ENCODE results near the gene NSUN5. TPM values are rescaled to one million over a fixed set of nuclear protein-coding genes. Genes with fewer than 3 reads are reported as not detected.

Gene NSUN5
- total RNA-seq, 4 donors from 2014 or later: 18.2 to 36.7 (median 19.1) TPM

GRCh38 chr7:73352784-73353183 is 44.2 kb upstream of the NSUN5 start:
- Histone ChIP-seq H3K27me3 (no peaks in the 10 kb centered on the region), H3K36me3 (no peaks in the 10 kb centered on the region), H3K4me1 (peaks cover 3 to 5% of the 10 kb centered on the region in 2 donors), H3K9me3 (no peaks in the 10 kb centered on the region), H3K27ac (no peak overlapping the region), H3K4me3 (replicated peaks in 1 of 3) (no peak overlapping the region)
- intact Hi-C loops (cut with DNase I): no loop called here
- 94 to 97% methylated on average over 3 of the region's 3 CpGs for WGBS, 2 donors
- TF ChIP-seq POLR2A (IDR thresholded peaks at IDR 0.05): no peak
- DNase-seq: no peak

DNA sequence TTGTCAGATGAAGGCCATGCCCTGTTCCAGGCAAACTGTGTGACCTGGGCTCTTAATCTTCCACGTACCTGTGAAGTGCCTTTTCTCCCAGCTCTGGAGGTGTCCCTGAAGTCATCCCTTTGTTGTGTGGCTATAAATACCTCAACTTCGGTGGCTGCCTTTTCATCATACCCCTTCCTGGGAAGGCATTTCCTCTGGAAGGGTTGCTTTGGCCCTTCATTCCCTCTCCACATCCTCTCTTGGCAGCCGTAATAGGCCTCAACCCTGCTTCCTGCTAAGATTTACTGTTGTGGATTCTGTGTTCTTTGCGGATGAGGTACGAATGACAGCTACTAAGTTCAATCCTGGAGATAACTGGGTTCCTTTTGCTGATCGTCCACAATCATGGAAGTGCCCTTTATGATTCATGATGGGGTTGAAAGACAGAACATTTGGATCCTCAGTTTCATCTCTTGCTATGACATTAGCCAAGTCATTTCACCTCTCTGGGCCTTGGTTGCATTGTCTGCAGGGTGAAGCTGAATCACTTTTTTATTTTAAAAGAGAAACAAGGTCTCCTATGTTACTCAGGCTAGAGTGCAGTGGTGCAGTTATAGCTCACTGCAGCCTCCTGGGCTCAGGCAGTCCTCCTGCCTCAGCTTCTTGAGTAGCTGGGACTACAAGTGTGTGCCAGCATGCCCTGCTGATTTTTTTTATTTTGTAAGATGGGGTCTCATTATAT is 43.0 kb upstream of the NSUN5 start:
- no peak for DNase-seq
- TF ChIP-seq, protein P1, sequence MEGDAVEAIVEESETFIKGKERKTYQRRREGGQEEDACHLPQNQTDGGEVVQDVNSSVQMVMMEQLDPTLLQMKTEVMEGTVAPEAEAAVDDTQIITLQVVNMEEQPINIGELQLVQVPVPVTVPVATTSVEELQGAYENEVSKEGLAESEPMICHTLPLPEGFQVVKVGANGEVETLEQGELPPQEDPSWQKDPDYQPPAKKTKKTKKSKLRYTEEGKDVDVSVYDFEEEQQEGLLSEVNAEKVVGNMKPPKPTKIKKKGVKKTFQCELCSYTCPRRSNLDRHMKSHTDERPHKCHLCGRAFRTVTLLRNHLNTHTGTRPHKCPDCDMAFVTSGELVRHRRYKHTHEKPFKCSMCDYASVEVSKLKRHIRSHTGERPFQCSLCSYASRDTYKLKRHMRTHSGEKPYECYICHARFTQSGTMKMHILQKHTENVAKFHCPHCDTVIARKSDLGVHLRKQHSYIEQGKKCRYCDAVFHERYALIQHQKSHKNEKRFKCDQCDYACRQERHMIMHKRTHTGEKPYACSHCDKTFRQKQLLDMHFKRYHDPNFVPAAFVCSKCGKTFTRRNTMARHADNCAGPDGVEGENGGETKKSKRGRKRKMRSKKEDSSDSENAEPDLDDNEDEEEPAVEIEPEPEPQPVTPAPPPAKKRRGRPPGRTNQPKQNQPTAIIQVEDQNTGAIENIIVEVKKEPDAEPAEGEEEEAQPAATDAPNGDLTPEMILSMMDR (IDR thresholded peaks at IDR 0.05): no peak
- no peak for TF ChIP-seq POLR2A (IDR thresholded peaks at IDR 0.05)
- Histone ChIP-seq H3K27ac (no peak overlapping the region), H3K4me3 (replicated peaks in 1 of 3) (no peak overlapping the region), H3K9me3 (no peaks in the 10 kb centered on the region), H3K27me3 (no peaks in the 10 kb centered on the region), H3K36me3 (no peaks in the 10 kb centered on the region), H3K4me1 (no peaks in the 10 kb centered on the region)
- intact Hi-C loops (cut with DNase I): no loop called here
- WGBS, 2 donors: 67 to 71% methylated on average over 6 of the region's 6 CpGs

DNA sequence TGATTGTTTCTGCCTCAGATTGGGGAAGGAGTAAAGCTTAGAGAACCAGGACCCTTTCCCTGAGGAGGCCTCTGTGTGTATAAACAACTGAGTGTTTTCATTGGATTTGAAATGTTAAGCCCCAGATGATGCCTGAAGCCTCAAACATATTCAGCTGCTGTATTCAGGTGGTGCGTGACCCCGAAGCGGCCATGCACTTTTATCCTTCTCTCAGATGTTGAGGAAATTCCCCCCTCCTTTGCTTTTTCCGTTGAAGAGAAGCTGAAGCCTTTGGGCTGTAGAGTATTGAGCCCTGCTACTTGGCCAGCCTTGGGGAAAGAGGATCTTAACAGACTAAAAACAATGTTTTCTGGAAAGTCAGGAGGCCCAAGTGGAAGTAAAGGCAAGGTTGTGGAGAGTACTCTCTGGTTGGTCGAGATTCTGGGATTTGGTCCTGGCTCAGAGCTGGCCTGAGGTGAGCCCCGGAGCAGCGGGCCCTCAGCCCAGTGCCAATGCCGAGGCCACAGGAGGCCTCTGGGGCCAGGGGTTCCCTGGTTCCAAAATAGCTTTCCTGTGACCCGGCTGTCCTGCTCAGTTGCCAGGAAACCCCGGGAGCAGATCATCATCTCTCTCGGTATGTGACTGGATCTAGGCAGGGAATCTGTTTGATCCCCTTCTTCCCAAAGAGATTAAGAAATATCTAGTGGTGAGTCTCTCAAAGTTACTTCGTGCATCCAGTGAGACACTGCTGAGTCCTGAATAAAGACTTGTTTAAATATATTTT is 41.9 kb upstream of the NSUN5 start:
- no peak overlapping the region for H3K4me3 ChIP-seq (replicated peaks in 1 of 3)
- 60 to 69% methylated on average over 10 to 12 of the region's 12 CpGs for WGBS, 2 donors
- no peak for DNase-seq
- no peaks in the 10 kb centered on the region for H3K36me3 ChIP-seq
- no peaks in the 10 kb centered on the region for H3K4me1 ChIP-seq
- H3K9me3 ChIP-seq: no peaks in the 10 kb centered on the region
- TF ChIP-seq, protein P1 (IDR thresholded peaks at IDR 0.05): no peak
- no peak for TF ChIP-seq POLR2A (IDR thresholded peaks at IDR 0.05)
- no peaks in the 10 kb centered on the region for H3K27me3 ChIP-seq
- no peak overlapping the region for H3K27ac ChIP-seq
- intact Hi-C loops (cut with DNase I): no loop called here

DNA sequence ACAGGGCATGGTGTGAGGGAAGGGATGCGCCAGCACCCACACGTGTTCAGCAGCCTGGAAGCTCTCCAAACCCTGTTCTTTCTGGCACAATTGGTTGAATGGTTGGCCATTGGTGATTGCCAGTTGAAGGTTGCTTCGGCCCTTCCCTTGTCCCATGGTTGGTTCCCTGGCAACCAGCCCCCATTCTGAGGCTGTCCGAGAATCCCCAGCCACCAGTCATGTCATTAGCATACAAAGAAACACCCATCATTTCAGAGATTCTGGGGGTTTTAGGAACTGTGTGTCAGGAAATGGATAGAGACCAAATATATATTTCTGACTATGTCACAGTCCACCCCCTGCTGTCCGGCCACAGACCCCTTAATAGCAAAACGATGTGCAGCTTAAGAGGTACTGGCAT is 41.1 kb upstream of the NSUN5 start:
- TF ChIP-seq, protein P1 (IDR thresholded peaks at IDR 0.05): no peak
- no peak for TF ChIP-seq POLR2A (IDR thresholded peaks at IDR 0.05)
- Histone ChIP-seq H3K4me1 (no peaks in the 10 kb centered on the region), H3K4me3 (replicated peaks in 1 of 3) (no peak overlapping the region), H3K36me3 (no peaks in the 10 kb centered on the region), H3K9me3 (no peaks in the 10 kb centered on the region), H3K27ac (no peak overlapping the region), H3K27me3 (no peaks in the 10 kb centered on the region)
- intact Hi-C loops (cut with DNase I): no loop called here
- WGBS, 2 donors: 83 to 84% methylated on average over 6 of the region's 6 CpGs
- DNase-seq: no peak

- Histone ChIP-seq H3K27ac (no peak overlapping the region), H3K9me3 (no peaks in the 10 kb centered on the region), H3K4me1 (no peaks in the 10 kb centered on the region), H3K4me3 (replicated peaks in 1 of 3) (no peak overlapping the region), H3K27me3 (no peaks in the 10 kb centered on the region), H3K36me3 (no peaks in the 10 kb centered on the region)
- whole genome bisulfite sequencing, 2 donors: 51 to 65% methylated on average over 7 to 8 of the region's 8 CpGs
- TF ChIP-seq, protein P1 (IDR thresholded peaks at IDR 0.05): no peak
- no peak for TF ChIP-seq POLR2A (IDR thresholded peaks at IDR 0.05)
- intact Hi-C loops (cut with DNase I): no loop called here
- no peak for DNase-seq
Observed at GRCh38 chr7:73345951-73346350, 37.3 kb upstream of the NSUN5 start.

Measured in thyroid gland (tissue), 4 donors.